GM13977 (cell line): ENCODE data around the gene FIP1L1.

Source experiments
- DNase-seq: peaks from one replicate; pipeline ENCODE4 v3.0.0; 2012; ENCODE audit warnings: low spot score
- CTCF ChIP-seq: IDR thresholded peaks from 2 replicates; pipeline ENCODE4 v1.5.1; 2012; ENCODE audit warnings: mild to moderate bottlenecking, control low read depth; ENCODE audit not compliant: insufficient read depth; ENCODE audit errors: extremely low read depth, missing control alignments
- in situ Hi-C: fragments of 300-500 bp; cut with MboI; formaldehyde crosslinking; loops from one replicate; pipeline ENCODE4 v1.12.0; 2022; ENCODE audit warnings: low sequenced_read_pairs, low pct_unique_long_range_greater_than_20kb, mixed read lengths, inconsistent platforms; ENCODE audit not compliant: unreplicated experiment

Gene FIP1L1

DNA sequence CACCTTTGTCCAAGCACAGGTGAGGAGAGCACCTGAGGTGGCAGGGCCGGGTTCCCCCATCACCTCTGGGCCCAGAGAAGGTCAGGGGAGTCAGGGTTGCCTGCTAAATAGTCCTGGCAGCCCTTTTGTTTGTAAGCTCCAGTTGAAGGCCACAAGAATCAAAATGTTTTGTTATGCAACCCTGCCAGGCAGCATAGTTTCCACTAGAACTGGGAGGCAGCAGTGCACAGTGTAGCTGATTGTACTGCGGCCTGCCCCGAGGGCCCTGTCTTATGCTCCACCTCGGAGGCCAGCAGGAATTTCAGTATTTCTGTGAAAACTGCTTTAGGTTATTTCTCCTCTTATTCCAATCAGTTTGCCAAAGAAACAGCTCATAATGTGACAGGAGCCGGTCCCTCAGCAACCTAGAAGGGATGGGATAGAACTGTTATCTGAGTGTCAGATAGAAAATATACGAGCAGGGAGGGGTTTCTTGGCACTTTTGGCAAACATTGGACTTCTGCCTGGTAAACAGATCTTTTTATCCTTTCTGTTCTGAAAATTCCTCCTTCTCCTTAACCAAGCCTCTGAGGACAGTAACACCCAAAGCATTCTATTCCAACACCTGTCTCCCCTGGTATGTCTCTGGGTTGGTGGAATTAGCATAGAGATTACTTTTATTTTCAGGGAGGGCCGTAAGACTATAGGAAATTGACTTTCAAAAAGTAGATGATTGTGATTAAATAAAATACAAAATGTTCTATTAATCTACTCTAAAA, 120.2 kb downstream of the FIP1L1 start:
- in situ Hi-C loops = no loop called here
- TF ChIP-seq CTCF = no peak
- no peak for DNase-seq

- DNase-seq = no peak
- in situ Hi-C loops = no loop called here
- no peak for TF ChIP-seq CTCF
Observed at GRCh38 chr4:53498706-53499105, 121.3 kb downstream of the FIP1L1 start.

DNA sequence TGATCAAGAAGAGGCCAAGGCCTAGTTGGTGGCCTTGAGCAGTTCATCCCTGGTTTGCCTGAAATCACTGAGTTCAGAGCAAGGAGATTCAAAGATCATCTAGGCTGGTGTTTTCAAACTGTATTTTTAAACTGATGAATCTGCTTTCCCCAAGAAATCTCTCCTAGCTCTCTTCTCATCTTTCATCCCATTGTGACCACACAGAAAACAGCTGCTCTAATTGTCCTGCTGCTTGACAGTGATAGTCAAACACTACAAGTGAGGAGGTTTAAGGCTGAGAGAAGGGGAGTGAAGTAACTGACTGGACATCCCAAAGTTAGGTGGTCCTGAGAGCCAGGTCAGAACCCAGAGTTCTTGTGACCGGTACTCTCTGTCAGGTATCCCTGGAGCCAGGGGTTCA, 122.3 kb downstream of the FIP1L1 start:
- TF ChIP-seq CTCF = no peak
- in situ Hi-C loops = no loop called here
- DNase-seq = no peak

DNA sequence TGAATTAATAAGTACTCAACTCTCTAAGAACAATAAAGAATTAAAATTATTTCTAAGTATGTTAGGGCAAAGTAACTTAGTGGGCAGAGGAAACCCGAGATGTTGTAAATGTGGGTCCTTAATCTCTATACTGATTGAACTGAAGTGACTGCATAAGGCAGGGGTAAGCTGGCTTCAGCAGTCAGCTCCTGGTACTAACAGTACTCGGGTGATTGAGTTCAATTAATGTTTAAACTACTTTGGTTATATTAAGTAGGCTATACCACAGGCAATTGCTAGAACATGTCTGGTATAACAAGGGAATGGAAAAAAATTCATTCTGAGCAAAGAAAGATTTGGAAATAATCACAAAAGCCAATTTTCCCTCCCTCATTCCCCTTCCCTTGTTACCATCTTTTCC, 123.1 kb downstream of the FIP1L1 start:
- in situ Hi-C loops = no loop called here
- TF ChIP-seq CTCF = no peak
- no peak for DNase-seq

DNA sequence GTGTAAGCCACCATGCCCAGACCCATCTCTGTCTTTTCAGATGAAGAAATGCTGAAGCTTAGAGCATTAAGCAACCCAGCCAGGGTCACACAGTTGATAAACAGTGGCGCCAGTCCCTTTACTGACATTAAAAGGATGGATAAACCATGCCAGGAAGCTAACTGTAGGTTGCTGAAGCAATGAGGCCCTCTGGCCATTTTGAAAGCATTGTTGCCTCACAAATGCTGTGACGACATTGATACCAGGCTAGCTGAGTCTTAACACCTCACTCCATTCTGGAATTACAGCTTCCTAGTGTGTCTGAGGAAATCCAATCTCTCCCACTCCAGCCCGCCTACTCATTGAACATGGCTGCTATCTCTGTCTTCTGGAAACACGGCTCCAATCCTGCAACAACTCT, 124.1 kb downstream of the FIP1L1 start:
- no peak for TF ChIP-seq CTCF
- in situ Hi-C loops = no loop called here
- DNase-seq = no peak

DNA sequence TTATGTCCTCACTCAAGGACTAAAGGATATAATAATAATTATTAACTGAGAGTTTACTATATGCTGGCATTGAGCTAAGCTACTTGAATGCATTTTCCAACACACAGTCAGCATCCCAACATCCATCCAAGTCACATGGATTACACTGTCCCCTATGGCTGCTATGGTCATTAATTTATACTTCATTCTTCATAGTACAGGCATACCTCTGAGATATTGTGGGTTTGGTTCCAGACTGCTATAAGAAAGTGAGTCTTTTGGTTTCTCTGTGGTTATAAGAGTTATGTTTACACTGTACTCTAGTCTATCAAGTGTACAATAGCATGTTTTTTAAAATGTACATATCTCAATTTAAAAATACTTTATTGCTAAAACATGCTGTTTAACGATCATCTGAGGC, 124.7 kb downstream of the FIP1L1 start:
- in situ Hi-C loops = no loop called here
- TF ChIP-seq CTCF = no peak
- no peak for DNase-seq
